HCT116 (cell line): ENCODE data around the gene VWF. TPM values are rescaled to one million over a fixed set of nuclear protein-coding genes. Genes with fewer than 3 reads are reported as not detected.

ENCODE experiments used
- ATAC-seq: fragments of 200-7000 bp; cut with Tn5 transposase; 2 replicates; pipeline ENCODE4 v1.9.1; 2020; ENCODE audit warnings: mild to moderate bottlenecking, moderate library complexity
- BruUV-seq: library from RNA; stranded (reverse); fragments of 400-500 nt; replicated peaks from 2 replicates; lab custom pipeline; 2021; lab: Mats Ljungman, UMichigan
- CTCF ChIA-PET: fragments of 300-600 bp; sonication (Branson Sonifier 250); formaldehyde crosslinking; loops from one replicate; lab custom pipeline; 2021; ENCODE audit warnings: antibody characterized with exemption; lab: Charles Lee
- POLR2A ChIA-PET: fragments of 300-600, 350-600 bp; sonication (Branson Sonifier 250); formaldehyde crosslinking; loops from one replicate; lab custom pipeline; 2021; ENCODE audit warnings: antibody characterized with exemption; lab: Charles Lee
- RAD21 ChIA-PET, 2 experiments: fragments of 300-600 bp; sonication (Branson Sonifier 250); formaldehyde crosslinking; loops; one replicate each; lab custom pipeline; 2023; ENCODE audit warnings: low total read pairs in 2 of 2; ENCODE audit not compliant: uncharacterized antibody in 2 of 2, unreplicated experiment in 2 of 2, low non-redundant PET in 1 of 2; lab: Charles Lee
- DNase-seq: peaks from one replicate; pipeline ENCODE4 v3.0.0-alpha.2; 2010; ENCODE audit warnings: low read depth, low spot score
- H2AFZ ChIP-seq: fragments of 200-600 bp; shearing (Covaris generic), sonication (generic); 2 replicates; pipeline ENCODE4 v1.6.1; 2017; ENCODE audit warnings: low read depth, mixed run types, mixed read lengths, antibody characterized with exemption, low read length; ENCODE audit not compliant: poor library complexity, severe bottlenecking
- H3K27ac ChIP-seq: 2 replicates; pipeline ENCODE4 v1.5.1; 2012; ENCODE audit warnings: low read depth, low read length
- H3K27me3 ChIP-seq: fragments of 200-600 bp; sonication (generic); 2 replicates; pipeline ENCODE4 v1.6.1; 2016; ENCODE audit warnings: mixed run types, low read length, mixed read lengths; ENCODE audit not compliant: insufficient read depth
- H3K36me3 ChIP-seq, 2 experiments: fragments of 200-500 bp in 1 of 2; fragments of 200-600 bp in 1 of 2; sonication (Bioruptor generic) in 1 of 2; sonication (generic) in 1 of 2; 2 replicates each; pipeline versions ENCODE4 v1.5.1 to v1.6.1; 2014 to 2016; ENCODE audit warnings: low read length in 2 of 2, inconsistent platforms in 1 of 2, mixed read lengths in 1 of 2, mixed run types in 1 of 2; ENCODE audit not compliant: insufficient read depth in 2 of 2, control insufficient read depth in 1 of 2
- H3K4me1 ChIP-seq, 2 experiments: fragments of 200-600 bp in 1 of 2; sonication (generic) in 1 of 2; 2 replicates each; pipeline versions ENCODE4 v1.5.1 to v1.6.1; 2012 to 2017; ENCODE audit warnings: low read length in 2 of 2, inconsistent platforms in 1 of 2, mild to moderate bottlenecking in 1 of 2, mixed read lengths in 1 of 2, mixed run types in 1 of 2, moderate library complexity in 1 of 2; ENCODE audit not compliant: insufficient read depth in 2 of 2, control insufficient read depth in 1 of 2
- H3K4me2 ChIP-seq: fragments of 200-600 bp; sonication (generic); 2 replicates; pipeline ENCODE4 v1.6.1; 2017; ENCODE audit warnings: mixed run types, low read length, mixed read lengths
- H3K4me3 ChIP-seq, 2 experiments: fragments of 200-600 bp in 1 of 2; sonication (generic) in 1 of 2; replicated peaks in 1 of 2; 2 replicates each; pipeline ENCODE4 v1.5.1; 2011 to 2016; ENCODE audit warnings: low read length in 2 of 2, control low read depth in 1 of 2, low read depth in 1 of 2, mild to moderate bottlenecking in 1 of 2, mixed read lengths in 1 of 2, mixed run types in 1 of 2
- H3K79me2 ChIP-seq: fragments of 200-600 bp; sonication (generic); 2 replicates; pipeline ENCODE4 v1.6.1; 2017; ENCODE audit warnings: mild to moderate bottlenecking, mixed run types, low read length, moderate library complexity, mixed read lengths; ENCODE audit not compliant: insufficient read depth
- H3K9ac ChIP-seq: fragments of 200-600 bp; sonication (generic); 2 replicates; pipeline ENCODE4 v1.6.1; 2016; ENCODE audit warnings: low read length, mixed read lengths
- H3K9me2 ChIP-seq: fragments of 200-600 bp; sonication (generic), shearing (Covaris generic); 2 replicates; pipeline ENCODE4 v1.6.1; 2017; ENCODE audit warnings: mixed run types, mild to moderate bottlenecking, moderate library complexity; ENCODE audit not compliant: insufficient read depth
- H3K9me3 ChIP-seq, 2 experiments: fragments of 200-500 bp in 1 of 2; fragments of 200-600 bp in 1 of 2; sonication (Bioruptor generic) in 1 of 2; sonication (generic) in 1 of 2; 2 replicates each; pipeline ENCODE4 v1.6.1; 2014 to 2017; ENCODE audit warnings: low read length in 2 of 2, mixed read lengths in 2 of 2, inconsistent platforms in 1 of 2, low read depth in 1 of 2, mild to moderate bottlenecking in 1 of 2, mixed run types in 1 of 2, moderate library complexity in 1 of 2; ENCODE audit not compliant: control insufficient read depth in 1 of 2, insufficient read depth in 1 of 2
- H4K20me1 ChIP-seq: fragments of 200-600 bp; sonication (generic), shearing (Covaris generic); 2 replicates; pipeline ENCODE4 v1.6.1; 2017; ENCODE audit warnings: mixed run types, mild to moderate bottlenecking, moderate library complexity; ENCODE audit not compliant: insufficient read depth
- CBX3 ChIP-seq: IDR thresholded peaks from 2 replicates; pipeline ENCODE4 v1.6.1; 2012; ENCODE audit warnings: low read depth
- CEBPB ChIP-seq: IDR thresholded peaks from 2 replicates; pipeline ENCODE4 v1.6.1; 2012; ENCODE audit warnings: low read depth
- EGR1 ChIP-seq: IDR thresholded peaks from 2 replicates; pipeline ENCODE4 v1.6.1; 2012; ENCODE audit warnings: low read depth
- ELF1 ChIP-seq: IDR thresholded peaks from 2 replicates; pipeline ENCODE4 v1.6.1; 2012; ENCODE audit warnings: low read depth, borderline replicate concordance
- EZH2 ChIP-seq: fragments of 200-600 bp; sonication (generic); IDR thresholded peaks from 2 replicates; pipeline ENCODE4 v1.6.1; 2017; ENCODE audit warnings: antibody characterized with exemption, mixed run types
- EZH2phosphoT487 ChIP-seq: fragments of 200-600 bp; IDR thresholded peaks from 2 replicates; pipeline ENCODE4 v1.6.1; 2018; ENCODE audit warnings: antibody characterized with exemption, borderline replicate concordance
- MAX ChIP-seq: IDR thresholded peaks from 2 replicates; pipeline ENCODE4 v1.6.1; 2012
- POLR2AphosphoS5 ChIP-seq: IDR thresholded peaks from 2 replicates; pipeline ENCODE4 v1.6.1; 2011; ENCODE audit warnings: mild to moderate bottlenecking, low read depth, low read length, moderate library complexity
- REST ChIP-seq: IDR thresholded peaks from 2 replicates; pipeline ENCODE4 v1.6.1; 2012; ENCODE audit warnings: low read depth
- SIN3A ChIP-seq: IDR thresholded peaks from 2 replicates; pipeline ENCODE4 v1.6.1; 2012; ENCODE audit warnings: low read depth
- SRF ChIP-seq: IDR thresholded peaks from 2 replicates; pipeline ENCODE4 v1.6.1; 2012; ENCODE audit warnings: low read depth
- YY1 ChIP-seq: IDR thresholded peaks from 2 replicates; pipeline ENCODE4 v1.6.1; 2011; ENCODE audit warnings: low read length, low read depth, moderate library complexity, mild to moderate bottlenecking; ENCODE audit not compliant: insufficient replicate concordance; ENCODE audit errors: extremely low read depth
- ZFX ChIP-seq: fragments of 450-650 bp; IDR thresholded peaks from 2 replicates; pipeline ENCODE4 v1.6.1; 2017
- intact Hi-C: fragments of 100-400 bp; cut with micrococcal nuclease; formaldehyde crosslinking; loops from 2 replicates; pipeline ENCODE4 v1.10.0; 2022
- total RNA-seq: library from RNA; stranded (reverse); gene quantifications from one replicate; pipeline ENCODE4 v1.2.1, GENCODE V29; 2021; ENCODE audit not compliant: unreplicated experiment

The VWF gene
- total RNA-seq, 1 experiment from 2014 or later = 0.57 TPM

DNA sequence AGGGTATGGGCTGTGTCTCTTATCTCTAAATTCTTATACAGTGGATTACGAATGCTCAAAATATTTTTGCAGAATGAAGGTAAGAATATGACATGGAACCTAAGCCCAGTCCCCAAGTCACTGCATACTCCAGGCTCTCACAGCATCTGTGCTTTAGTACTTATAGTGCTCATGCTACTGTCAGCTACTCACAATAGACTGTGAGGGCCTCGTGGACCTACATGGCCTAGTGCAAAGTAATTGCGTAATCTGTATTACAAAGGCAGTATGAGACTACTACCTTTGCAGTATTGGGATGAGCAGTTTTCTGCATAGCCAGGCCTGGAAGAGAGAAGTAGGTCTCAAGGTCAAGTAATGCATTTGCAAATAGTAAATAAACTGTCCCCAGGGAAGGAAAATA is 27.9 kb downstream of the VWF start:
- no peaks in the 10 kb centered on the region for H4K20me1 ChIP-seq
- ATAC-seq (no peak), DNase-seq (no peak)
- H3K27me3 ChIP-seq = no peaks in the 10 kb centered on the region
- H3K4me1 ChIP-seq = peaks cover 19 to 36% of the 10 kb centered on the region in 2 experiments
- H3K4me3 ChIP-seq = no peak overlapping the region
- ChIA-PET POLR2A (no interaction called here), RAD21 (no interaction called here), CTCF (no interaction called here)
- no peak overlapping the region for H3K4me2 ChIP-seq
- BruUV-seq = no TSS peak
- intact Hi-C loops = no loop called here
- no peak overlapping the region for H3K9ac ChIP-seq
- H3K79me2 ChIP-seq = no peaks in the 10 kb centered on the region
- no peaks in the 10 kb centered on the region for H3K9me2 ChIP-seq
- H2AFZ ChIP-seq = no peak overlapping the region
- no peaks in the 10 kb centered on the region for H3K36me3 ChIP-seq
- no peaks in the 10 kb centered on the region for H3K9me3 ChIP-seq
- TF ChIP-seq ZFX (no peak), MAX (no peak), CBX3 (no peak), REST (no peak), POLR2AphosphoS5 (no peak), CEBPB (no peak), EZH2phosphoT487 (no peak), EGR1 (no peak), SIN3A (no peak), EZH2 (no peak), ELF1 (no peak), SRF (no peak), YY1 (no peak)
- no peak overlapping the region for H3K27ac ChIP-seq
